HL-60 (cell line): ENCODE data around the gene METRNL.

Source experiments
- DNase-seq, 2 experiments: peaks; one replicate each; pipeline ENCODE4 v3.0.0-alpha.2; 2010 to 2020; ENCODE audit warnings: low read depth in 1 of 2, low spot score in 1 of 2
- H3K27ac ChIP-seq: fragments of 250-450 bp; sonication (Bioruptor Pico); replicated peaks from 2 replicates; pipeline ENCODE4 v1.5.1; 2020; ENCODE audit warnings: mild to moderate bottlenecking, moderate library complexity
- H3K27me3 ChIP-seq: fragments of 250-450 bp; sonication (Bioruptor Pico); 2 replicates; pipeline ENCODE4 v1.5.1; 2021; ENCODE audit warnings: mild to moderate bottlenecking, moderate library complexity; ENCODE audit not compliant: insufficient read depth, poor library complexity, severe bottlenecking
- H3K4me3 ChIP-seq: replicated peaks from 2 replicates; pipeline ENCODE4 v1.5.1; 2011; ENCODE audit warnings: mild to moderate bottlenecking, control low read depth, low read length; ENCODE audit not compliant: insufficient read depth
- GABPA ChIP-seq: IDR thresholded peaks from 2 replicates; pipeline ENCODE4 v1.6.1; 2012; ENCODE audit warnings: low read depth
- POLR2AphosphoS5 ChIP-seq: IDR thresholded peaks from 2 replicates; pipeline ENCODE4 v1.6.1; 2012; ENCODE audit warnings: low read depth
- REST ChIP-seq: IDR thresholded peaks from 2 replicates; pipeline ENCODE4 v1.6.1; 2012; ENCODE audit warnings: low read depth; ENCODE audit not compliant: insufficient replicate concordance
- SPI1 ChIP-seq: IDR thresholded peaks from 2 replicates; pipeline ENCODE4 v1.6.1; 2012; ENCODE audit warnings: low read depth, mild to moderate bottlenecking, borderline replicate concordance
- TF ChIP-seq, protein P1 (sequence below): IDR thresholded peaks from one replicate; pipeline ENCODE4 v1.5.1; 2011; ENCODE audit warnings: low read length, control low read depth, inconsistent platforms; ENCODE audit not compliant: insufficient read depth

Gene METRNL

GRCh38 chr17:83108709-83109108, 29.3 kb downstream of the METRNL start:
- no peak for DNase-seq
- H3K27ac ChIP-seq, result no peak overlapping the region
- peaks cover 2% of the 10 kb centered on the region for H3K27me3 ChIP-seq
- H3K4me3 ChIP-seq, result no peak overlapping the region
- TF ChIP-seq GABPA, result no peak
- no peak for TF ChIP-seq REST
- no peak for TF ChIP-seq POLR2AphosphoS5
- TF ChIP-seq, protein P1, sequence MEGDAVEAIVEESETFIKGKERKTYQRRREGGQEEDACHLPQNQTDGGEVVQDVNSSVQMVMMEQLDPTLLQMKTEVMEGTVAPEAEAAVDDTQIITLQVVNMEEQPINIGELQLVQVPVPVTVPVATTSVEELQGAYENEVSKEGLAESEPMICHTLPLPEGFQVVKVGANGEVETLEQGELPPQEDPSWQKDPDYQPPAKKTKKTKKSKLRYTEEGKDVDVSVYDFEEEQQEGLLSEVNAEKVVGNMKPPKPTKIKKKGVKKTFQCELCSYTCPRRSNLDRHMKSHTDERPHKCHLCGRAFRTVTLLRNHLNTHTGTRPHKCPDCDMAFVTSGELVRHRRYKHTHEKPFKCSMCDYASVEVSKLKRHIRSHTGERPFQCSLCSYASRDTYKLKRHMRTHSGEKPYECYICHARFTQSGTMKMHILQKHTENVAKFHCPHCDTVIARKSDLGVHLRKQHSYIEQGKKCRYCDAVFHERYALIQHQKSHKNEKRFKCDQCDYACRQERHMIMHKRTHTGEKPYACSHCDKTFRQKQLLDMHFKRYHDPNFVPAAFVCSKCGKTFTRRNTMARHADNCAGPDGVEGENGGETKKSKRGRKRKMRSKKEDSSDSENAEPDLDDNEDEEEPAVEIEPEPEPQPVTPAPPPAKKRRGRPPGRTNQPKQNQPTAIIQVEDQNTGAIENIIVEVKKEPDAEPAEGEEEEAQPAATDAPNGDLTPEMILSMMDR, result no peak
- no peak for TF ChIP-seq SPI1

DNA sequence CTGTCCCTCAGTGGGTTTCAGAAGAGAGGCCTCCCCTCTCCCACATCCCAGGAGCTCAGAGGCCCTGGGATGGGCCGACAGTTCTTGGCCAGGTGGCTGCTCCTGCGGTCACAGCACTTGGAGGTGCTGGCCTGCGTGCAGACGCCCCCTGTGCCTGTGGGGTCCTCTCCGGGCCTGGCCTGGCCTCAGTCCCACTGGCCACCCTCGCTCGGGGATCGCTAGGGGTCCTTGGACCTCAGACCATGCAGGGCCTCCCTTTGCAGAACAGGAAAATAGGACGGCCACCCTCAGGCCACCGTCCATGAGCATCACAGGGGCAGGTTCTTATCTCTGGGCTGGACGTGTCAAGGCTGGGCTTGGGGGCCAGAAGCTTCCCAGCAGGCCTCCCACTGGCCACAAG, 30.0 kb downstream of the METRNL start:
- DNase-seq, result no peak
- H3K4me3 ChIP-seq, result no peak overlapping the region
- peaks cover 2% of the 10 kb centered on the region for H3K27me3 ChIP-seq
- TF ChIP-seq GABPA, result no peak
- TF ChIP-seq, protein P1, result no peak
- no peak for TF ChIP-seq SPI1
- no peak for TF ChIP-seq REST
- TF ChIP-seq POLR2AphosphoS5, result no peak
- no peak overlapping the region for H3K27ac ChIP-seq

DNA sequence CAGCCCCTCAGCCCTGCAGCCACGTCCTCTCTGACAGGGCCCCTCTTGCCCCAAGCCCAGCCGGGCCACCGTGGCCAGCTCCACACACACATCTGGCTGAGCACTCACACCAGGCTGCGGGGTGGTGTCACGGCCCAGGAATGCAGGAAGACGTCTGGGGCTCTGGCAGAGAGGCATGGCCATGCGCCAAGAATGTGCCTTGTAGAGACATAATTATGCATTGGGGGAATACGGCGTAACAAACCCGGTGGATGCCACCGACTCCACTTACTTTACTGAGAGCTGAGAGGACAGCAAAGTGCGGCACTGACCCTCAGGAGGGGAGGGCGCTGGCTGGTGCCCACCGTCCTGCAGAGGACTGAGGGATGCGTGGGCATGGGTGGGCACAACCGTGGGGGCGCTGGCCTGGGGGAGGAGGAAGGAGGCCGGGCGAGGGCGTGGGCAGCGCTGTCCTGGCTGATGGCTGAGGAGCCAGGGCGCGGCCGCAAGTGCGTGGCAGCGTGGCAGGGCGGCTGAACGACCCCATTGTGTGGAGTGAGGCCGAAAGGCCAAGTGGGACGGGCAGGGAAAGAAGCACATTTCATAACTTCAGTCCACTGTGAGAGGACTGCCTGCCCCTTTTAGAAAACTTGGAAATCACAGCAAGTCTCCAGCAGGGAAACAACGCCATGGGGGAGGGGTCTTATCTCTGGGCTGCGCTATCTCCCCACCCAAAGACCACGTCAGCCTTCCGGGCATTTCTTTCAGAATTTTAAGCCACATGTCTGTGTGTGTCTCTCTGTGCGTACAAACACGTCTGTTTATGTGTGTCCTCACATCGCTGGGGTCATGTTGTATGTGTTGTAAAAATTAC, 30.6 kb downstream of the METRNL start:
- Histone ChIP-seq H3K27ac (no peak overlapping the region), H3K4me3 (no peak overlapping the region), H3K27me3 (peaks cover 2% of the 10 kb centered on the region)
- TF ChIP-seq REST, result no peak
- DNase-seq, result no peak
